ENCODE data around the gene CYTH2. TPM values are rescaled to one million over a fixed set of nuclear protein-coding genes. Genes with fewer than 3 reads are reported as not detected.
A peak's percentile ranks its signal among the peaks of the same experiment; 100 is the strongest.

The CYTH2 gene
- total RNA-seq, 2 experiments from 2014 or later: 44.0 to 53.2 TPM

GRCh38 chr19:48513289-48514122 is 44.3 kb downstream of the CYTH2 start:
- peak overlapping the region; percentile 68 for H3K27ac ChIP-seq (ENCODE audit: low read depth, low read length, poor library complexity, severe bottlenecking)
- no peaks in the 10 kb centered on the region for H3K79me2 ChIP-seq (ENCODE audit: insufficient read depth, low read depth, low read length)
- no peaks in the 10 kb centered on the region for H3K36me3 ChIP-seq (ENCODE audit: insufficient read depth, low read length)
- H3K4me1 ChIP-seq (ENCODE audit: insufficient read depth, low read length, poor library complexity, severe bottlenecking): peaks cover 33% of the 10 kb centered on the region
- ChIA-PET POLR2A (interaction anchor here (1.0 kb wide), 1 partner anchor 150 kb away, joined by 3 read pairs; the partner anchor contains the start of genes SYNGR4 and TMEM143), CTCF (ENCODE audit: unreplicated experiment) (interaction anchor here (0.5 kb wide), 2 partner anchors 11 to 231 kb away, joined by 4 to 5 read pairs; no protein-coding TSS in a partner anchor)
- BruUV-seq (replicated peaks): no TSS peak
- intact Hi-C loops (cut with micrococcal nuclease; ENCODE audit: unreplicated experiment): no loop called here
- TF ChIP-seq EZH2phosphoT487 (IDR thresholded peaks at IDR 0.05; ENCODE audit: borderline replicate concordance, low read depth, low read length) (no peak), CTCF (conservative IDR thresholded peaks at IDR 0.05; ENCODE audit: low read length) (no peak)
- no peaks in the 10 kb centered on the region for H3K9me3 ChIP-seq (ENCODE audit: low read length)
- peak overlapping the region; percentile 82 for H3K4me2 ChIP-seq (ENCODE audit: low read length)
- peak; percentile 89 for DNase-seq (ENCODE audit: low spot score)
- peak overlapping the region; percentile 79 for H3K4me3 ChIP-seq (ENCODE audit: low read depth, low read length, poor library complexity, severe bottlenecking)
- peak overlapping the region; percentile 96 for H2AFZ ChIP-seq (ENCODE audit: low read length)
- H3K9me2 ChIP-seq (ENCODE audit: insufficient read depth, low read length): no peaks in the 10 kb centered on the region
- no peaks in the 10 kb centered on the region for H4K20me1 ChIP-seq (ENCODE audit: insufficient read depth, low read length)

- no peak for DNase-seq (ENCODE audit: low spot score)
- H3K36me3 ChIP-seq (ENCODE audit: insufficient read depth, low read length): no peaks in the 10 kb centered on the region
- no peaks in the 10 kb centered on the region for H4K20me1 ChIP-seq (ENCODE audit: insufficient read depth, low read length)
- peak overlapping the region; percentile 96 for H2AFZ ChIP-seq (ENCODE audit: low read length)
- H3K9me2 ChIP-seq (ENCODE audit: insufficient read depth, low read length): no peaks in the 10 kb centered on the region
- peak overlapping the region; percentile 79 for H3K4me3 ChIP-seq (ENCODE audit: low read depth, low read length, poor library complexity, severe bottlenecking)
- peak overlapping the region; percentile 82 for H3K4me2 ChIP-seq (ENCODE audit: low read length)
- ChIA-PET POLR2A (interaction anchor here (1.0 kb wide), 1 partner anchor 150 kb away, joined by 3 read pairs; the partner anchor contains the start of genes SYNGR4 and TMEM143), CTCF (ENCODE audit: unreplicated experiment) (interaction anchor here (0.5 kb wide), 2 partner anchors 12 to 231 kb away, joined by 4 to 5 read pairs; no protein-coding TSS in a partner anchor)
- intact Hi-C loops (cut with micrococcal nuclease; ENCODE audit: unreplicated experiment): no loop called here
- TF ChIP-seq EZH2phosphoT487 (IDR thresholded peaks at IDR 0.05; ENCODE audit: borderline replicate concordance, low read depth, low read length) (no peak), CTCF (conservative IDR thresholded peaks at IDR 0.05; ENCODE audit: low read length) (no peak)
- H3K9me3 ChIP-seq (ENCODE audit: low read length): no peaks in the 10 kb centered on the region
- BruUV-seq (replicated peaks): no TSS peak
- H3K27ac ChIP-seq (ENCODE audit: low read depth, low read length, poor library complexity, severe bottlenecking): no peak overlapping the region
- H3K4me1 ChIP-seq (ENCODE audit: insufficient read depth, low read length, poor library complexity, severe bottlenecking): peaks cover 33% of the 10 kb centered on the region
- H3K79me2 ChIP-seq (ENCODE audit: insufficient read depth, low read depth, low read length): no peaks in the 10 kb centered on the region
These were observed 44.9 kb downstream of the CYTH2 start for GRCh38 chr19:48514123-48514458.

GRCh38 chr19:48516536-48516935 is 47.4 kb downstream of the CYTH2 start:
- H3K9me3 ChIP-seq (ENCODE audit: low read length): no peaks in the 10 kb centered on the region
- H4K20me1 ChIP-seq (ENCODE audit: insufficient read depth, low read length): no peaks in the 10 kb centered on the region
- intact Hi-C loops (cut with micrococcal nuclease; ENCODE audit: unreplicated experiment): no loop called here
- H3K36me3 ChIP-seq (ENCODE audit: insufficient read depth, low read length): no peaks in the 10 kb centered on the region
- no peak overlapping the region for H2AFZ ChIP-seq (ENCODE audit: low read length)
- no peak overlapping the region for H3K27ac ChIP-seq (ENCODE audit: low read depth, low read length, poor library complexity, severe bottlenecking)
- H3K4me3 ChIP-seq (ENCODE audit: low read depth, low read length, poor library complexity, severe bottlenecking): no peak overlapping the region
- no peak overlapping the region for H3K4me2 ChIP-seq (ENCODE audit: low read length)
- ChIA-PET CTCF (ENCODE audit: unreplicated experiment) (no interaction called here), POLR2A (no interaction called here)
- H3K79me2 ChIP-seq (ENCODE audit: insufficient read depth, low read depth, low read length): no peaks in the 10 kb centered on the region
- no TSS peak for BruUV-seq (replicated peaks)
- H3K4me1 ChIP-seq (ENCODE audit: insufficient read depth, low read length, poor library complexity, severe bottlenecking): peaks cover 23% of the 10 kb centered on the region
- H3K9me2 ChIP-seq (ENCODE audit: insufficient read depth, low read length): no peaks in the 10 kb centered on the region
- no peak for DNase-seq (ENCODE audit: low spot score)
- TF ChIP-seq EZH2phosphoT487 (IDR thresholded peaks at IDR 0.05; ENCODE audit: borderline replicate concordance, low read depth, low read length): no peak
- TF ChIP-seq CTCF (conservative IDR thresholded peaks at IDR 0.05; ENCODE audit: low read length): no peak
